COLO829 (cell line): ENCODE data around the gene VWF.

Source experiments
- DNase-seq: peaks from one replicate; pipeline ENCODE4 v3.0.0; 2012; ENCODE audit warnings: low spot score

Gene VWF

GRCh38 chr12:6076776-6077691 lies 47.4 kb downstream of the VWF start:
- DNase-seq = no peak

GRCh38 chr12:6076346-6076745 lies 48.1 kb downstream of the VWF start:
- no peak for DNase-seq

DNA sequence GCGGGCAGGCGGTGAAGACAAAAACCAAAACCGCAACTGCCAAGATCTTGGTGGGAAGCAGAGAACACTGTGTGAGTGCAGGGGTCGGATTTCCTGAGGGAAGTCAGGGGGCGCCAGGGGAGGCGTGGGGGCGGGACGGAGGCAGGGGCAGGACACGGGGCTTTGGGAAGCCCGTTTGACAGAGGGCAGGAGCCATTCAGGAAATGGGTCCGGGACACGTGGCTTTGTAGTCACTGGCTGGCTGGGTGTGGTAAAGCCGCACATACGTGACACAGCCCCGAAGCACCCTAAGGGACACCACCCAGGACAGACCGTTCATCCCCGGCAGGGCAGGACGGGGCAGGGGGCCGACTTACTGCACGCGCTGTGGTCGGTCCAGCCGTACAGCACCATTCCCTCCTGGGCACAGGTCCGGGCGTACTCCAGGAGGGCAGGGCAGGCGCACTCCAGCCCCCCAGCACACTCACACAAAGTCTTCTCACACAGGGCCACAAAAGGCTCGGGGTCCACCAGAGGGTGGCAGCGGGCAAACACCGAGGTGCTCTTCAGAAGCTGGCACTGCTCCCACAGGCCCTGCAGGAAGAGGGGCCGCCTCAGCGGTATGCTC lies 49.4 kb downstream of the VWF start:
- no peak for DNase-seq

GRCh38 chr12:6074427-6074826 lies 50.0 kb downstream of the VWF start:
- no peak for DNase-seq

- no peak for DNase-seq
Observed at GRCh38 chr12:6073426-6073825, 51.0 kb downstream of the VWF start.

DNA sequence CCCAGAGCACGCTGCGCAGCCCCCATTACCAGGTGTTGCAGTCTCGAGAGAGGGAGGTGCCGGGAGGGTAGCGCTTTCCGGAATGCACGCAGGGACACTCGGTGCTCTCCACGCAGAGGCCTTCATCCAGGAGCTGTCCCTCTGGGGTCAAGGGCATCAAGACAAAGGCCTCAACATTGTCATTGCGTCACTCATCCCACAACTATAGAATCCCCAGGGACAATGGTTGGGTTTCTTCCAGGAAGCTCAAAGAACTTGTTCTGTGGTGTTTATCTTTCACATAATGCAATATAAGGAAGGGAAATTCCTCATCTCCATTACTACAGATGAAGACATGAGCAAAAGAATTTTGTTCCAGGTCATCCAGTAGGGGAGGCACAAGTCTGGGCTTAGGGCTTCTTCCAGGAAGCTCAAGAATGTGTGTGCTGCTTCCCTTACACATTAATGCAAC lies 52.1 kb downstream of the VWF start:
- no peak for DNase-seq

- no peak for DNase-seq
Observed at GRCh38 chr12:6071589-6071988, 52.9 kb downstream of the VWF start.

- no peak for DNase-seq
Observed at GRCh38 chr12:6070472-6071257, 53.8 kb downstream of the VWF start.

GRCh38 chr12:6069437-6070093 lies 54.9 kb downstream of the VWF start:
- DNase-seq = peak; percentile 79

DNA sequence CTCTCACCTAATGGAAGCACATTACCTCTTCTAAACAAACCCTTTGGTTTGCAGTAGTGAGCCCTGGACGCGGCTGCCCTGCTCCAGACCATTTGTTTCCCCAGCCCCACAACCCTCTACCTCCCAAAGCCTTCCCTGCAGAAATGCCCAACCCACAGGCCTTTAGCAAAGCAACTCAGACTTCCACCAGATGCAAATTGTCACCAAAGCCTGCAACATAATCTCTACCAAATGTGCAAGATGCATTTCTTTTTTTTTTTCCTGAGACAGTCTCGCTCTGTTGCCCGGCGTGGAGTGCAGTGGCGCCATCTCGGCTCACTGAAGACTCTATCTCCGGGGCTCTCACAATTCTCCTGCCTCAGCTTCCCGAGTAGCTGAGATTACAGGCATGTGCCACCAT lies 56.2 kb downstream of the VWF start:
- no peak for DNase-seq

GRCh38 chr12:6067152-6067916 lies 57.1 kb downstream of the VWF start:
- DNase-seq = no peak

DNA sequence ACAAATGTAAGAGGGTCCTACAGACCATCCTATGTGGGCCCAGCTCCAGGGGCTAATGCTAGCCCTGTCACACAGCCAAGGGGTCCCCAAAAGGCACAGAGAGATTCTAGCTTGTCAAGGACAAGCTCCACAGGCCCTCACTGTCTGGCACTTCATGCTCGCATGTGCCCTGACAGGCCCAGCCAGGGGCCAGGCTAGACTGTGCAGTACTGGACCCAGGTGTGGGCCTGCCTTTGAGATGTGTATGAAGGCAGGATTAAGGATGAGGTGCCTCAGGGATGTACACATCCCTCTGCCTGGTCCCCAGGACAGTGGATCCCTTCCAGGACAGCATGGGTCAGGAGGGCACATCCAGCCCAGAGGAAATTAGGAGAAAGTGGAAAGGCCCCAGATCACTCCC lies 57.8 kb downstream of the VWF start:
- no peak for DNase-seq

GRCh38 chr12:6065863-6066199 lies 58.6 kb downstream of the VWF start:
- DNase-seq = no peak

DNA sequence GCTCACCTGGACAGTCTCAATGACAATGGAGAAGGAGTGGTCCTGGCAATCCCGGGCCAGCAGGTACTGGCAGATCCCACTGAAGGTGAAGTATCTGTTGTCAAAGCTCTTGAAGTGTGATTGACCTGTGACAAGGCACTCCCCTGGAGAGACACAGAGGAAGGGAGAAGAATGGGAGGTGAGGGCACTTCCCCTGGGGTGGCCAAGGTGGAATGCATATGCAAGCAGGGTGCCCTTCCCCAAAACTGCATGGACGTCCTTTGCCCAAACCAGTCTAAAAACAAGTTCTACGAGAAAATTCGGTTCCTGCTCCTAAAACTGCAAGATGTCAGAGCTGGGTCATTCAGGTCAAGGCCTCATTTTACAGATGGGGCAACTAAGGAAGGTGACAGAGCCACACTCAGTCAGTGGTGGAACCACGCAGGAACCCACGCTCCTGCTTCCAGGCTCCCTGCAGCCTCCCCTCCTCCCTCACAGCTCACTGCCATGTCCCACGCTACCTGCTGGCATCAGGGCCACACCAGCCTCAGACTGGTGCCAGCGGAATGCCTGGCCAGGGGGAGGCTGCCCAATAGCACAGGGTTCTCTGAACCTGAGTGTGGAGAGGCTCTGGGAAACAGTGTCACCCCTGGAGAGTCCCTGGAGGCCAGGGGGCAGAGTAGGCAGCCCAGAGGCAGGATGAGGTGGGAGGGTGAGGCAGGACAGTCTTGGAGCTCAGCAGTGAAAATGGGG lies 59.2 kb downstream of the VWF start:
- no peak for DNase-seq

- DNase-seq = peak; percentile 34
Observed at GRCh38 chr12:6062757-6063735, 61.4 kb downstream of the VWF start.

DNA sequence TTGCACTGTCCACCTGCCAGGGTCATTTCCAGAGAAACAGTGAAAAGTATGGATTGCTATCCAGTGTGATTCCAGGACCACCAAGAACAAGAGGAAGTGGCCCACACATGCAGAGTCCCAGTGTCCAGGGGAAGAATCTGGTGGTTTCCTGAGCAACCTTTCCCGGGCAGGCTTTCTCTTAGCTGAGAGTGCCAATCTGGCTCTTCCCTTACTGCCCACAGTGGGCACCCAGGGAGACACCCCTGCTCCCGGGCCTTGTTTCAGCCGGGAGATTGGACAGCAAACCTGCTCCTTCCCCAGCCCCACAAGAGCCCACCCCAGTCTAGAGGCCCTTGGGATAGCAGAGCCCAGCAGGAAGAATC lies 62.1 kb downstream of the VWF start:
- no peak for DNase-seq

DNA sequence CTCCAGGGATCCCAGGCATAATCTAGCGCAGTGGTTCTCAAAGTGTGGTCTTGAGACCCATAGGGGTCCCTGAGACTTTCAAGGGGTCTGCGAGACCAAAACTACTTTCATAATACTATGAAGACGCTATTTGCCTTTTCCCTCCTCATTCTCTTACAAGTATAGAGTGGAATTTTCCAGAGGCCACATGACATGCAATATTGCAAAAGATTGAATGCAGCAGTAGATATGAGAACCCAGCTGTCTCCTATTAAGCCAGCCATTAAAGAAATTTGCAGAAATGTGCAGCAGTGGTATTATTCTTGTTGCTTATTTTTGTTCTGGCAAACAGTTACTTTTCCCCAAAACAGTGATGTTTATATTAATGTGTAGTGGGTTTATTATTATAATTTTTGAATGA lies 62.8 kb downstream of the VWF start:
- no peak for DNase-seq

DNA sequence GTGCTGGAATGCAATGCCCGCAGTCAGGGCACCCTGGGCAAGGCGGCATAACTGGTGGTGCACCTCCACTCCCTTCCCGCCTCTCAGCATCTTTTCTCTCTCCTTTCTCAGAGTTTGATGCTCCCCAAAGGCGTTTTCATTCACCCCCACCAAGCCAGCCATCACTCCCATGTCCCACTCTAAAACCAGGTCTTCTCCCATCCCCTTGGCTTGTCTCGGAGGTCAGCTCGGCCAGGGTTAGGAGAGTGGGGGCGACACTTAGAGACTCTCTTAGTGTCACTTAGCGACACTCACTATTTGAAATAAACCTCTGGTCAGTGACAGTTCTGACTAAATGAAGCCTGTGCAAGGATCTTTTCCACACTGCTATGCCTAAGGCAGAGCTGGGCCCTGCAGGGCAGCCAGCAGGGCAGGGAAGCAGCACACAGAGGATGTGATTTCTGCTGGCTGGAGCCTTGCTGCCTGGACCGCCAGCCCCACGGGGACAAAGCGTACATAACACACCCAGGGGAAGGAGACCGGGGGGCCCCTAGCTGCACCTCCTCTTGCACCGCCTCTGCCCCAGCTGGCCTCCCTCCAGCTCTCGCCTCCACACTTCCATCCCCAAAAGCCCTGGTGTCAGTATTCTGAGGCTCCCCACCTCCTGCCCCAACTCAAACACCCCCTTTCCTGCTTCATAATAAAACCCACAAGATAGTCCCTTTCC lies 64.5 kb downstream of the VWF start:
- DNase-seq = no peak

- no peak for DNase-seq
Observed at GRCh38 chr12:6059221-6059620, 65.2 kb downstream of the VWF start.
